OCI-LY7 (cell line): Measurements from ENCODE around the gene MYOZ1. TPM values are rescaled to one million over a fixed set of nuclear protein-coding genes. Genes with fewer than 3 reads are reported as not detected.
"Not testable (repeated sequence)": the region's sequence is repeated elsewhere in the genome, so short reads cannot be mapped to it uniquely, and the experiment has no call there.

Experiments used
- Bru-seq: library from RNA; stranded (reverse); fragments of 400-500 nt; gene quantifications from one replicate; lab custom pipeline; 2021; lab: Mats Ljungman, UMichigan
- BruChase-seq, 2 experiments: library from RNA; stranded (reverse); fragments of 400-500 nt; gene quantifications; one replicate each; lab custom pipeline; 2021; lab: Mats Ljungman, UMichigan
- BruUV-seq: library from RNA; stranded (reverse); fragments of 400-500 nt; replicated peaks from 2 replicates; lab custom pipeline; 2021; lab: Mats Ljungman, UMichigan
- CTCF ChIA-PET: fragments of 300-600 bp; sonication (Branson Sonifier 250); formaldehyde crosslinking; loops from one replicate; lab custom pipeline; 2022; ENCODE audit warnings: antibody characterized with exemption; ENCODE audit not compliant: unreplicated experiment; lab: Charles Lee
- POLR2A ChIA-PET: fragments of 300-600 bp; sonication (Branson Sonifier 250); formaldehyde crosslinking; loops from one replicate; lab custom pipeline; 2022; ENCODE audit warnings: antibody characterized with exemption; lab: Charles Lee
- DNase-seq: peaks from one replicate; pipeline ENCODE4 v3.0.0-alpha.2; 2015; ENCODE audit warnings: low spot score
- H2AFZ ChIP-seq: fragments of 200-600 bp; sonication (generic), shearing (Covaris generic); 2 replicates; pipeline ENCODE4 v1.6.1; 2014; ENCODE audit warnings: mild to moderate bottlenecking, antibody characterized with exemption, low read length, moderate library complexity
- H3K27ac ChIP-seq: fragments of 200-600 bp; sonication (generic); 2 replicates; pipeline ENCODE4 v1.5.1; 2014; ENCODE audit warnings: mixed run types, low read depth, mild to moderate bottlenecking, moderate library complexity, low read length, inconsistent platforms; ENCODE audit not compliant: poor library complexity, severe bottlenecking
- H3K36me3 ChIP-seq: fragments of 200-600 bp; sonication (generic); 2 replicates; pipeline ENCODE4 v1.6.1; 2014; ENCODE audit warnings: mild to moderate bottlenecking, antibody characterized with exemption, low read length, moderate library complexity, mixed read lengths; ENCODE audit not compliant: insufficient read depth
- H3K4me1 ChIP-seq: fragments of 200-600 bp; sonication (generic); 2 replicates; pipeline ENCODE4 v1.5.1; 2014; ENCODE audit warnings: mild to moderate bottlenecking, low read length; ENCODE audit not compliant: insufficient read depth, poor library complexity, severe bottlenecking
- H3K4me2 ChIP-seq: fragments of 200-600 bp; sonication (generic); 2 replicates; pipeline ENCODE4 v1.6.1; 2014; ENCODE audit warnings: mild to moderate bottlenecking, low read length
- H3K4me3 ChIP-seq: fragments of 200-600 bp; sonication (generic); 2 replicates; pipeline ENCODE4 v1.5.1; 2014; ENCODE audit warnings: mild to moderate bottlenecking, low read depth, low read length; ENCODE audit not compliant: poor library complexity, severe bottlenecking
- H3K79me2 ChIP-seq: fragments of 200-600 bp; sonication (generic); 2 replicates; pipeline ENCODE4 v1.6.1; 2016; ENCODE audit warnings: low read depth, mild to moderate bottlenecking, low read length, moderate library complexity, mixed read lengths; ENCODE audit not compliant: insufficient read depth
- H3K9me2 ChIP-seq: fragments of 200-600 bp; sonication (generic); 2 replicates; pipeline ENCODE4 v1.6.1; 2016; ENCODE audit warnings: mild to moderate bottlenecking, low read length, mixed read lengths; ENCODE audit not compliant: insufficient read depth
- H3K9me3 ChIP-seq: fragments of 200-600 bp; sonication (generic); 2 replicates; pipeline ENCODE4 v1.6.1; 2014; ENCODE audit warnings: mild to moderate bottlenecking, mixed run types, low read length, mixed read lengths
- H4K20me1 ChIP-seq: fragments of 200-600 bp; sonication (generic); 2 replicates; pipeline ENCODE4 v1.6.1; 2014; ENCODE audit warnings: mild to moderate bottlenecking, antibody characterized with exemption, low read length, moderate library complexity, mixed read lengths; ENCODE audit not compliant: insufficient read depth
- CTCF ChIP-seq: fragments of 200-600 bp; sonication (generic); conservative IDR thresholded peaks from 2 replicates; pipeline ENCODE4 v1.5.1; 2014; ENCODE audit warnings: mild to moderate bottlenecking, antibody characterized with exemption, low read length, moderate library complexity, mixed read lengths
- EZH2phosphoT487 ChIP-seq: fragments of 200-600 bp; sonication (generic); IDR thresholded peaks from 2 replicates; pipeline ENCODE4 v1.6.1; 2018; ENCODE audit warnings: low read depth, borderline replicate concordance, mild to moderate bottlenecking, mixed run types, antibody characterized with exemption, low read length, moderate library complexity, mixed read lengths
- intact Hi-C: fragments of 100-400 bp; cut with micrococcal nuclease; formaldehyde crosslinking; loops from one replicate; pipeline ENCODE4 v1.10.0; 2022; ENCODE audit not compliant: unreplicated experiment
- long read RNA-seq: library from polyadenylated mRNA; stranded (forward); transcript quantifications from one replicate; pipeline ENCODE4 v2.0.0, GENCODE V29; 2022
- total RNA-seq, 2 experiments: library from RNA; depleted of rRNA in 1 of 2; stranded (reverse); fragments of >200 nt in 1 of 2; shearing (Covaris generic) in 1 of 2; gene quantifications; 2 replicates each; pipeline ENCODE4 v1.2.3, GENCODE V29; 2014 to 2022

Gene MYOZ1
- not detected in 2 replicates for total RNA-seq (2014; rRNA removed; shearing (Covaris generic))
- not detected in 2 replicates for total RNA-seq (2022)
- not detected for Bru-seq, nascent RNA
- not detected for BruChase-seq, experiment 1, labeled RNA remaining after a 6-hour chase
- not detected for BruChase-seq, experiment 2, labeled RNA remaining after a 2-hour chase
- long read RNA-seq = 0 reads

GRCh38 chr10:73641328-73642060 lies at the start of gene MYOZ1:
Gene MYOZ1 (minus strand): TSS chr10:73641474. CDS start chr10:73640017, 1,457 bp downstream.
- CTCF ChIA-PET = no interaction called here
- no peaks in the 10 kb centered on the region for H3K79me2 ChIP-seq
- no peaks in the 10 kb centered on the region for H3K36me3 ChIP-seq
- no peak for TF ChIP-seq CTCF
- no peak for TF ChIP-seq EZH2phosphoT487
- no peaks in the 10 kb centered on the region for H3K9me2 ChIP-seq
- no peak within 1 kb of the TSS for H3K4me2 ChIP-seq
- H3K4me1 ChIP-seq = peaks cover 5% of the 10 kb centered on the region
- H3K27ac ChIP-seq = no peak within 1 kb of the TSS
- BruUV-seq = no TSS peak
- H3K4me3 ChIP-seq = no peak within 1 kb of the TSS
- DNase-seq = no peak
- intact Hi-C loops = no loop called here
- no peaks in the 10 kb centered on the region for H4K20me1 ChIP-seq
- POLR2A ChIA-PET = interaction anchor here (0.6 kb wide), 2 partner anchors 69 to 100 kb away, joined by 3 read pairs; no protein-coding TSS in a partner anchor
- no peak within 1 kb of the TSS for H2AFZ ChIP-seq
- no peaks in the 10 kb centered on the region for H3K9me3 ChIP-seq

- BruUV-seq, H3K27ac ChIP-seq, H3K4me3 ChIP-seq, H3K79me2 ChIP-seq, H3K4me2 ChIP-seq, H2AFZ ChIP-seq, DNase-seq, H3K9me3 ChIP-seq, H3K36me3 ChIP-seq, CTCF ChIA-PET, H4K20me1 ChIP-seq, POLR2A ChIA-PET, H3K4me1 ChIP-seq, H3K9me2 ChIP-seq, intact Hi-C loops: not testable (repeated sequence)
Observed at GRCh38 chr10:73690755-73691154, 49.5 kb upstream of the MYOZ1 start.

- POLR2A ChIA-PET, DNase-seq, H3K9me3 ChIP-seq, intact Hi-C loops, H4K20me1 ChIP-seq, H3K9me2 ChIP-seq, H3K79me2 ChIP-seq, H3K4me3 ChIP-seq, CTCF ChIA-PET, H3K27ac ChIP-seq, BruUV-seq, H3K36me3 ChIP-seq, H2AFZ ChIP-seq, H3K4me1 ChIP-seq, H3K4me2 ChIP-seq: not testable (repeated sequence)
Observed at GRCh38 chr10:73689596-73689995, 48.3 kb upstream of the MYOZ1 start.

- H4K20me1 ChIP-seq, H3K4me3 ChIP-seq, H3K4me1 ChIP-seq, DNase-seq, H3K4me2 ChIP-seq, intact Hi-C loops, H3K79me2 ChIP-seq, H3K36me3 ChIP-seq, CTCF ChIA-PET, H3K27ac ChIP-seq, H3K9me3 ChIP-seq, BruUV-seq, H2AFZ ChIP-seq, H3K9me2 ChIP-seq, POLR2A ChIA-PET: not testable (repeated sequence)
Observed at GRCh38 chr10:73687641-73688040, 46.4 kb upstream of the MYOZ1 start.

- H3K9me3 ChIP-seq, intact Hi-C loops, DNase-seq, H4K20me1 ChIP-seq, CTCF ChIA-PET, H2AFZ ChIP-seq, H3K4me1 ChIP-seq, H3K9me2 ChIP-seq, H3K79me2 ChIP-seq, BruUV-seq, H3K4me3 ChIP-seq, H3K4me2 ChIP-seq, H3K27ac ChIP-seq, H3K36me3 ChIP-seq, POLR2A ChIA-PET: not testable (repeated sequence)
Observed at GRCh38 chr10:73674546-73674945, 33.3 kb upstream of the MYOZ1 start.
